Measurements from ENCODE around the gene SSRP1.

SSRP1 gene

DNA sequence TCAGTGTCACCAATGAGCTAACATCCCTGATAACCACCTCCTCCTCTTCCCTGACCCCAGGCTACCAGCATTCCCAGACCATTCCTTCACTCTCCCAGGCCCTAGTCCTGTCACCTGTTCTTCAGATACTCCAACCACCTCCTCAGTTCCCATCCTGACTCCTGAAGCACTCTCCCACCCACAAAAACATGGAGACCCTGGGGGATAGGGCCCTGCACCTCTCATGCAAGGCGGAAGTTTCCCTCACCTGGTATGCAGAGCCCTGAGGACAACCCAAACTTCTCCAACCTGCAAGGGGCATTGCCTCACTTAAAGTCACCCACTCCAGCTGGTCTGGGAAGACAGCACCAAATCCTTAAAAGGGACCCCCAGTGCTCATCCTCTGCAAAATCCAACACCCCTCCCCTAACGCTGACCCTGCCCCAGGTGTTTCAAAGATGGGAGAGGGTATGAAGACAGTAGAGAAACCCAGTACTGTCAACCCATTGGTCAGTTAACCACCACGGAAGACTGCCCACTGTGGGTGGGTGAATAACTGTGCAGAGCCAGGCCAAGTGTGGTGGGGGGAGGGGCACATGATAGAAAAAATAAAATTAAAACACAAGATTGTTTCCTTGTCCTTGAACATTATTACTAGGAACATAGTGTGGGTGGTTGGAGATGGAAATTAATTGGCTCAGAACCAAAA is 12.4 kb downstream of the SSRP1 start:
- TF ChIP-seq TCF12 (IDR thresholded peaks at IDR 0.05; ENCODE audit: low read depth) (no peak), TEAD4 (IDR thresholded peaks at IDR 0.05) (no peak), EGR1 (IDR thresholded peaks at IDR 0.05) (no peak), YY1 (IDR thresholded peaks at IDR 0.05; ENCODE audit: low read depth) (no peak), RAD21 (IDR thresholded peaks at IDR 0.05; ENCODE audit: low read depth) (no peak), CREB1 (IDR thresholded peaks at IDR 0.05; ENCODE audit: low read depth) (no peak), CEBPB (IDR thresholded peaks at IDR 0.05) (no peak), EP300 (IDR thresholded peaks at IDR 0.05; ENCODE audit: borderline replicate concordance) (no peak), FOXM1 (IDR thresholded peaks at IDR 0.05; ENCODE audit: borderline replicate concordance, low read depth) (no peak), ZBTB7A (IDR thresholded peaks at IDR 0.05; ENCODE audit: low read depth) (no peak), TAF1 (IDR thresholded peaks at IDR 0.05; ENCODE audit: low read depth) (no peak), NFIC (IDR thresholded peaks at IDR 0.05) (no peak)
- TF ChIP-seq, protein P1, sequence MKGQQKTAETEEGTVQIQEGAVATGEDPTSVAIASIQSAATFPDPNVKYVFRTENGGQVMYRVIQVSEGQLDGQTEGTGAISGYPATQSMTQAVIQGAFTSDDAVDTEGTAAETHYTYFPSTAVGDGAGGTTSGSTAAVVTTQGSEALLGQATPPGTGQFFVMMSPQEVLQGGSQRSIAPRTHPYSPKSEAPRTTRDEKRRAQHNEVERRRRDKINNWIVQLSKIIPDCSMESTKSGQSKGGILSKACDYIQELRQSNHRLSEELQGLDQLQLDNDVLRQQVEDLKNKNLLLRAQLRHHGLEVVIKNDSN (IDR thresholded peaks at IDR 0.05) = no peak
- TF ChIP-seq, protein P2, sequence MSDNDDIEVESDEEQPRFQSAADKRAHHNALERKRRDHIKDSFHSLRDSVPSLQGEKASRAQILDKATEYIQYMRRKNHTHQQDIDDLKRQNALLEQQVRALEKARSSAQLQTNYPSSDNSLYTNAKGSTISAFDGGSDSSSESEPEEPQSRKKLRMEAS (IDR thresholded peaks at IDR 0.05) = no peak
- TF ChIP-seq, protein P3, sequence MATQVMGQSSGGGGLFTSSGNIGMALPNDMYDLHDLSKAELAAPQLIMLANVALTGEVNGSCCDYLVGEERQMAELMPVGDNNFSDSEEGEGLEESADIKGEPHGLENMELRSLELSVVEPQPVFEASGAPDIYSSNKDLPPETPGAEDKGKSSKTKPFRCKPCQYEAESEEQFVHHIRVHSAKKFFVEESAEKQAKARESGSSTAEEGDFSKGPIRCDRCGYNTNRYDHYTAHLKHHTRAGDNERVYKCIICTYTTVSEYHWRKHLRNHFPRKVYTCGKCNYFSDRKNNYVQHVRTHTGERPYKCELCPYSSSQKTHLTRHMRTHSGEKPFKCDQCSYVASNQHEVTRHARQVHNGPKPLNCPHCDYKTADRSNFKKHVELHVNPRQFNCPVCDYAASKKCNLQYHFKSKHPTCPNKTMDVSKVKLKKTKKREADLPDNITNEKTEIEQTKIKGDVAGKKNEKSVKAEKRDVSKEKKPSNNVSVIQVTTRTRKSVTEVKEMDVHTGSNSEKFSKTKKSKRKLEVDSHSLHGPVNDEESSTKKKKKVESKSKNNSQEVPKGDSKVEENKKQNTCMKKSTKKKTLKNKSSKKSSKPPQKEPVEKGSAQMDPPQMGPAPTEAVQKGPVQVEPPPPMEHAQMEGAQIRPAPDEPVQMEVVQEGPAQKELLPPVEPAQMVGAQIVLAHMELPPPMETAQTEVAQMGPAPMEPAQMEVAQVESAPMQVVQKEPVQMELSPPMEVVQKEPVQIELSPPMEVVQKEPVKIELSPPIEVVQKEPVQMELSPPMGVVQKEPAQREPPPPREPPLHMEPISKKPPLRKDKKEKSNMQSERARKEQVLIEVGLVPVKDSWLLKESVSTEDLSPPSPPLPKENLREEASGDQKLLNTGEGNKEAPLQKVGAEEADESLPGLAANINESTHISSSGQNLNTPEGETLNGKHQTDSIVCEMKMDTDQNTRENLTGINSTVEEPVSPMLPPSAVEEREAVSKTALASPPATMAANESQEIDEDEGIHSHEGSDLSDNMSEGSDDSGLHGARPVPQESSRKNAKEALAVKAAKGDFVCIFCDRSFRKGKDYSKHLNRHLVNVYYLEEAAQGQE (IDR thresholded peaks at IDR 0.05; ENCODE audit: low read depth) = no peak

- TF ChIP-seq TAF1 (IDR thresholded peaks at IDR 0.05; ENCODE audit: low read depth) = no peak
- peak; percentile 17; the same call in 1 of the 2 replicates for TF ChIP-seq EGR1 (IDR thresholded peaks at IDR 0.05)
- TF ChIP-seq TCF12 (IDR thresholded peaks at IDR 0.05; ENCODE audit: low read depth) = no peak; the same call in 1 of the 2 replicates
- TF ChIP-seq, protein P1 (IDR thresholded peaks at IDR 0.05) = no peak
- no peak for TF ChIP-seq YY1 (IDR thresholded peaks at IDR 0.05; ENCODE audit: low read depth)
- no peak; the same call in 1 of the 2 replicates for TF ChIP-seq TEAD4 (IDR thresholded peaks at IDR 0.05)
- TF ChIP-seq CEBPB (IDR thresholded peaks at IDR 0.05) = peak; percentile 67
- TF ChIP-seq CREB1 (IDR thresholded peaks at IDR 0.05; ENCODE audit: low read depth) = no peak
- TF ChIP-seq, protein P2 (IDR thresholded peaks at IDR 0.05) = no peak
- no peak for TF ChIP-seq RAD21 (IDR thresholded peaks at IDR 0.05; ENCODE audit: low read depth)
- TF ChIP-seq EP300 (IDR thresholded peaks at IDR 0.05; ENCODE audit: borderline replicate concordance) = no peak
- no peak for TF ChIP-seq FOXM1 (IDR thresholded peaks at IDR 0.05; ENCODE audit: borderline replicate concordance, low read depth)
- peak; percentile 43; the same call in 1 of the 2 replicates for TF ChIP-seq NFIC (IDR thresholded peaks at IDR 0.05)
- TF ChIP-seq ZBTB7A (IDR thresholded peaks at IDR 0.05; ENCODE audit: low read depth) = 0 out of 2 replicates have a peak, but pooled peaks have one; percentile 38
- TF ChIP-seq, protein P3 (IDR thresholded peaks at IDR 0.05; ENCODE audit: low read depth) = no peak
Measured at GRCh38 chr11:57322256-57323166, 13.2 kb downstream of the SSRP1 start.

- TF ChIP-seq RAD21 (IDR thresholded peaks at IDR 0.05; ENCODE audit: low read depth) (no peak), NFIC (IDR thresholded peaks at IDR 0.05) (peak; percentile 50; the same call in 1 of the 2 replicates)
Measured at GRCh38 chr11:57321388-57322255, 14.1 kb downstream of the SSRP1 start.

- TF ChIP-seq YY1 (IDR thresholded peaks at IDR 0.05; ENCODE audit: low read depth) (no peak), NFIC (IDR thresholded peaks at IDR 0.05) (no peak), TAF1 (IDR thresholded peaks at IDR 0.05; ENCODE audit: low read depth) (no peak), RAD21 (IDR thresholded peaks at IDR 0.05; ENCODE audit: low read depth) (no peak), EP300 (IDR thresholded peaks at IDR 0.05; ENCODE audit: borderline replicate concordance) (no peak), TCF12 (IDR thresholded peaks at IDR 0.05; ENCODE audit: low read depth) (no peak)
- TF ChIP-seq, protein P2 (IDR thresholded peaks at IDR 0.05) = no peak
- TF ChIP-seq, protein P3 (IDR thresholded peaks at IDR 0.05; ENCODE audit: low read depth) = no peak
Measured at GRCh38 chr11:57320719-57321387, 14.8 kb downstream of the SSRP1 start.

Measured in Ishikawa (cell line).